Activated effector memory CD4-positive, alpha-beta T cell treated with Interleukin-2 at 50 U/mL for 16 hours (primary cell): ENCODE results near the gene MTAP.

Experiments
- DNase-seq: peaks from one replicate; pipeline ENCODE4 v3.0.0-alpha.2; 2020

Gene MTAP

GRCh38 chr9:21802418-21803000 lies at the start of gene MTAP:
TSS of gene MTAP (plus strand) at chr9:21802636. CDS start at chr9:21802749, 113 bp downstream.
- DNase-seq = peak; percentile 61

DNA sequence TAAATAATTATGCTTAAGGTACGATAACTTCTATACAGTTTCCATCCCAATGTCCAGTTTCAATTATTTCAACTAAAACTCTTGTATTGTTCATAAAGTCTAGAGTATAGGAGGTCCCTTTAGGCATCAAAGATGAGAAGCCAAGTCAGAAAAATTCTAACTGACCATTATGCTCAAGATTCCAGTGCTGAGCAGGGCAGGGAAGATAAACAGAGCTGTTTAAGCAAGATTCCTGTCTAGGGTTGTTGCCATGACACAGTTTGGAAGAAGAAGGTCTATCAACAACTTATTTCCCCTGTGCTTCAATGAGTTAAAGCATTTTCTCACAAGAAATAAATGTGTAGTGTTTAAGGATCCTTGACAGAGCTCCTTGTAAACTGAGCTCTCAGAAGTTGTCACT lies 48.9 kb upstream of the MTAP start:
- DNase-seq = no peak

DNA sequence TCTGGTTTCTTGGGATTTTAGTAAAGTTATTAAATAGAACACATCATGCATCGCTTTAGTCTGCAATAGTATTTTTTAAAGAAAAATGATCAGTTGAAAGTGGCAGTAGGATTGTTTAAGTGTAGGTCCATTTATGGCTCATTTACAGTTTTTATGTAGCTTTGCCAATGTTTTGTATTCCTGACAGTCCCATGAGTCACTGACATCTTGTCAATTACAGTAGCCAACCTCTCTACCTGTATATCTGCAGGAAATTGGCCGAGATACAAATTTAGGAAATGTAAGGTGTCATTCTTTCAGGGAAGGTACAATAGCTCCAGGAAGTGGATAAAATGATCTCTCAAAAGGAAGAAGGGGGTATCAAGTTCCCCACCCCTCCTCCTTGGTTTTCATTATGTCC lies 47.7 kb upstream of the MTAP start:
- DNase-seq = no peak

DNA sequence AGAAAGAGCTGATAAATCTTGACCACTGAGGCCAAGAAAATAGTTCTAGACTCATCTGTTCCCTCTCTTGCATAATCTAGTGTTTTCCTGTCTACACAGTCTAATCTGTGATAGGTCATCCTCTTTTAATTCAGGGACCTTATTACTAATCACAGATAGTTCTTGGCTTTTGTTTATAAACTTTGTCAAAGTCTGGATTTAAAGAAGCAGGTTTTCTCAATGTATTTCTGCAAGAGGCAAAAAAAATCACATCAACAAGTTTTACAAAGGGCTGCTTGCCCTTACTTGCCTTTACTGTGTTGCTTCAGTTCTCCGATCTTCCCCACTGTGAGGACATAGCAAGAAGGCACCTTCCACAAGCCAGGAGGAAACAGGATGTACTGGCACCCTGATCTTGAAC lies 43.9 kb upstream of the MTAP start:
- DNase-seq = no peak

DNA sequence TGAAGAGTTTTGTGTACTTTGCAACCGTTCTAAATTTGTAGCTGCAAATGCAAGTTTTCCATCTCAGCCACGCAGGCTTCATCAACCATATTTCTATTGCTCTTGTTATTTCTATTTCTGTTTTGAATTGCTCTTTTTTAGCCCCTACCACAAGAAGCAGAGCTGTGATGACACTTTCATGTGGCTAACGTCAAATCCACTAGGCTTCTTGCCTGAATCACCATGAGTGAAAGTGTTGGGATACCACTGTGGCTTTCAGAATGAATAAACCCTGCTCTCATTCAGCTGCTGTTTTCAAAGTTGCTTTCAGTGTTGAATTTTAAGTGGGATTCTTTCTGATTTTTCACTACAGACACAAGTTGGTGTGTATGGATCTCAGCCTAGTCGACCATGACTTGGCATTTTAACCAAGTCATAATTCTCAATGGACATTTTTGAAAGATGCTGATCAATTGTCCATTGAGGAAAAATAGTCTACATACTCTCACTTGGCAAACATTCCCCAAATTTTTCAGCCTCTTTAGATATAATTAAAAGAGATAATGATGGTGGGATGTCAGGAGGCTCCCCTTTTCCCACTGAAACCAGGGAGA lies 41.0 kb upstream of the MTAP start:
- DNase-seq = no peak

DNA sequence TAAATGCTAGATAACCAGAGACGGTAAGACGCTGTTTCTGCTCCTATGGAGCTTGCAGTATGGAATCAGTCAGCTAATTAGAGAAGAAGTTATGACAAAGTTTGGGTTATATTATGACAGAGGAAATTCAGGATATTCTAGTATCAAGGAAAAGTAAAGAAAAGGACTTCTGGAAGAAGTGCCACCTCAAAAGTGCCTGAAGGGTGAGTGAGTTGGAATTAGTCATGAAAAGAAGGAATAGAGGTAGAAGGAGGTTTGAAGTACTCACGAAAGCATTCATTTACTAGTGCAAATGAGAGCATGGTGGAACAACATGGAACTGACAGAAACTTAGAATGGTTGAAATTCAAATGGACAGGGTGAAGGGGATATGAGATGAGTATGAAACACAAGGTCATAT lies 40.4 kb upstream of the MTAP start:
- DNase-seq = no peak

DNA sequence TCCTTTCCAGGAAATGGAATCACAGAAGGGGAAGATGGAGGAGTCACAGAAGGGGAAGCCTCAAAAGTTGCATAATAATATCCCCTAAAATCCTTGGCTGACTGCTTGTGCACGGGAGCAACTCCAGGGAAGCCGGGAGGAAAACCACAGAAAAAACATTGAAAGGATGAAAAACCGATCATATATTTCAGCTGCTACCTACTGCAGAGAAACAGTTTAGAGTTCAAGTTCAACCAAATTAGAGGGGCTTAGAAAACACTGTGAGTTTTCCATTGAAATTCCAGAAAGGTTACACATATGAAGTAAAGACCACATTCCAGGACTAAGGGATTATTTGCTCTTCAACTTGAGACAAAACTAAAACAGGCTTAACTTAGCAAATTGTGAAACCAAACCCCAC lies 37.6 kb upstream of the MTAP start:
- no peak for DNase-seq

DNA sequence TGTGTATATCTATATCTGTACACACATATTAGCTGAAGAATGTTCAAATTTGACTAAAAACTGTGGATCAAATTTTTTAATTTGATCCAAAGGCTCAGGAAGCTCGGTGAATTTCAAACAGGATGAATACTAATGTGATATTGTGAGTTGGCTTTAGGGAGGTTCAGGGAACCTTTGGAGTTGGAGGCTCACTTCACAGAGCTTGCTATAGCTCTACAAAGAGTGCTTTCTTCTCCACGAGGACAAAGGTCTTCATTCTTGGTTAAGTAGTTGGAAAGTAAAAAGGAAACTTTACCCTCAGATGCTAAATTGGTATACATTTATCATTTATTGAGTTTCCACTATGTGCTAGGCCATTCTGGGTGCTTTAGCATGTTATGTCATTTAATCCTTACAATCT lies 36.3 kb upstream of the MTAP start:
- no peak for DNase-seq

- DNase-seq = no peak
These were observed 31.4 kb upstream of the MTAP start for GRCh38 chr9:21770871-21771560.

GRCh38 chr9:21777701-21778100 lies 24.7 kb upstream of the MTAP start:
- no peak for DNase-seq

DNA sequence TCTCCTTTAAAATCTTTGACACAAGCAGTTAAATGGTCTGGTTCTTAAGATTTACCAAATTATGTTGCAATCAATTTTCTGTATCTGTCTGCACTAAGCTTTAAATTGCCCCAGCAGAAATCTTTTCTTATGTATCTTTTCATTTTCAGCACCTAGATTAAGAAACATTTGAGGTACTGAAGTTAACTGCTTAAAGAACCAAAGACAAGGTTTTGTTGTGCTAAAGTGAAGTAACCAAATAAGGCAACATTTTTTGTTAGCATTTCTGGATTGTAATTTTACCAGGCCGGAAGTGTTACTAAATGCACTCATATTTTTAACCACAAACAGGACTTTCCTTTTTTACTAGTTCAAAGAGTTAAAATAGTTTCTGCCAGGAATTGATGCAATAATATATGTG lies 24.1 kb upstream of the MTAP start:
- no peak for DNase-seq

GRCh38 chr9:21779397-21779796 lies 23.0 kb upstream of the MTAP start:
- DNase-seq = no peak

GRCh38 chr9:21781656-21782055 lies 20.8 kb upstream of the MTAP start:
- DNase-seq = no peak

DNA sequence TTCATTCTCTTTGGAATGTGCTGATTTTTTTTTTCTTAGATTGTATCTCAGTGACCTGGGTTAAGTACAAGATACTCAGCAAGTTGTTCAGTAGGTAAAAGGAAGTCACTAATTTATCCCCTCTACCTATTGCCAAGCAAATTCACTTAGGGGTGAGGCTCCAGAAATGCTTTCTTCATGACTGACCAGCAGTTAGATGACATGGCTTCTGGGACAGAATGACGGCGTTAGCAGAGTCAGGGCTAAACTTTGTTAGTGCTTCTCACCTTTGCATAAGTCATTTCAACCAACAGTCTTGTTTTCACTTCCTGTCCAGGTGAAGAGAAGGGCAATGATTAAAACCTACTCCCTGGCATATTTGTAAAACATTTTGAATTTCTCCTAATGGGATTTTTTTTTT lies 20.2 kb upstream of the MTAP start:
- DNase-seq = no peak

- no peak for DNase-seq
These were observed 13.7 kb upstream of the MTAP start for GRCh38 chr9:21788752-21789151.

- peak; percentile 15 for DNase-seq
These were observed 12.8 kb upstream of the MTAP start for GRCh38 chr9:21789541-21790037.

DNA sequence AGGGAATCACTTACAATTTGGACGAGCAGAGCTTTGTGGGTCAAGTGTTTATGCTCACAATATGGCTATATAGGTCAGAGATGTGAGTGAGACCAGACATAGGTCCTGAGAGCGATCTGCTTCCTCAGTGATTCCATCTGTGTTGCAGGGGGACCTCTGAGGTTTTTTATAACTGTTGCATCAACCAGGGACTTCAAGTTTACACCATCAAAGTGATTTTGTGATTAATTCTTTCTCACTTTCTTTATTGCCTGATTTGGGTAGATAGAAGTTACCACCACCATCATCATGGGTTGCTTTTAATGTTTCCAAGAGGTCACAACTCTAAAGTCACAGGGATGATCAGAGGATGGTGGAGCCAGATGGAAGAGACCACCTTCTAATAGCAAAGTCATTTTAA lies 7.0 kb upstream of the MTAP start:
- no peak for DNase-seq

DNA sequence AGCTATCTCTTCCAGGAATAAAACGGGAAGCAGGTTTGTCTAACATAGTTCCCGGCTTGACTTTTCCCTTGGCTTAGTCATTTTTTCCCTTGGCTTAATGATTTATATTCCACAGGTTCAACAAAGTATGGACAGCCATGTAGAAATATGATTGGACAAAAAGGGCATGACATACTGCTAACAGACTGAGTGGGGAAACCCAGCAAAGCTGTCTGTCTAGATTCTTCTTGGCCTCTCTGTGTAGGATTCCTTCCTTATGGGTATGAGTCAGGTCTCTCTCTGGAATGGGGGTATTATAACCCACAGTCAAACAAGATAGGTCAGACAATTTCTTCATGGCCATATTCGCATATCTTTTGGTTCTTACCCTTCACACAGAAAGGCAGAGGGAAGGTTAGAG lies 5.7 kb upstream of the MTAP start:
- no peak for DNase-seq

GRCh38 chr9:21800931-21801682 lies 1.3 kb upstream of the MTAP start:
- DNase-seq = no peak

DNA sequence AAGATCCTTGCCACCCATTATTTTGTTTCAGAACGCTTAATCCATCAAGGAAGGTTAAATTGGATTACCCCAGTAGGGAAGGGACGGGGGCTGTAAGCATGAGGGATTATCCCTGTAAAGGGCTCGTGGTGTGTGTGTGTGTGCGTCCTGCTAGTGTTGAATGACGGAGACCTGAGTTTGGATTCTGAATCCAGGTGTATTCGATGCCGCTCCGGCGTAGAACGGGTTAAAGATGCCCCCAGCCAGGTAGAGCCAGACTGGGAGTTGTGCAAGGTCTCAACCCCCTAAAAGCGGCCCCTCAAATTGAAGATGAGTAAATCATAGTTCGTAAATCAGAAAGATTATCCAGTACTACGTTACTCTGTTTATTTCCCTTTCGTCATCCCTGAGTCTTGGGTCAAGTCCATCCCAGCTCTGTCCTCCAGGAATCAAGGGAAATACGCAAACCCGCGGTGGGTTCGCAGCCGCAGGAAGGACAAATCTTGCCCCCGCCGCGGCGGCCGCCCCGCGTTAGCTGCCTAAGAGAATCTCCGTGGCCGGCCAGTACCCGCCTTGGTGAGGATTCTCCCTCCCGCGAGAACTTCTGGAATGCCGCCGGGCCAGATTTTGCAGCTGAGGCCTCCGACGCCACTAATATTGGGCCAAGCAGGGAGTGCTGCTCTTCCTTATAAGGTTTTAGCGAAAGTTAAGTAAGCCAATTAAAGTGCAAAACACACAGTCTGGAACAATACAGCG lies 586 bp upstream of the MTAP start:
- no peak for DNase-seq

GRCh38 chr9:21803649-21804048 lies 1.2 kb downstream of the MTAP start:
- no peak for DNase-seq

- no peak for DNase-seq
These were observed 1.9 kb downstream of the MTAP start for GRCh38 chr9:21804331-21804730.

DNA sequence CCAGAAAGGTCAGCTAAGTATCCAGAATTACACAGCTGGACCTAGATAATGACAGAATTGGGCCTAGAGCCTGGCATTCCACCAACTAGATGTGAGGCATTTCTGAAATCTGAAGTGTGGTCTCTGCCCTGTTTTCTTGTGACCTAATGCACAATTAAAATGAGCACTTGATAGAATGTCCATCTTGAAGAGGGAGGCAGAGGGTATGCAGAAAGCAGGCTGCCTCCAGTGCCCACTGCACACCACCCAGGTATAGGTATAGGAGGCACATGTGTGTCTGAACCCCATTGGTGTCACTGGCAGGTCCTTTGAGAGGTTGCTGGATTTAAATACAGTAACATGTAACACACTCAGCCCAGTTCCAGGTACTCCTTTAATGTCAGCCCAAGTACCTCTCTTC lies 2.4 kb downstream of the MTAP start:
- no peak for DNase-seq
